Panc1 (cell line): Measurements from ENCODE around the gene NDUFB2. TPM values are rescaled to one million over a fixed set of nuclear protein-coding genes. Genes with fewer than 3 reads are reported as not detected.
A peak's percentile ranks its signal among the peaks of the same experiment; 100 is the strongest.

ENCODE experiments used
- ATAC-seq: fragments of 200-7000 bp; cut with Tn5 transposase; 2 replicates; pipeline ENCODE4 v1.9.1; 2020; ENCODE audit warnings: mild to moderate bottlenecking, moderate library complexity
- BruUV-seq: library from RNA; stranded (reverse); fragments of 400-500 nt; replicated peaks from 2 replicates; lab custom pipeline; 2021; lab: Mats Ljungman, UMichigan
- CTCF ChIA-PET: fragments of 300-600 bp; sonication (Branson Sonifier 250); formaldehyde crosslinking; loops from one replicate; lab custom pipeline; 2022; ENCODE audit warnings: antibody characterized with exemption; lab: Charles Lee
- POLR2A ChIA-PET: fragments of 300-600 bp; sonication (Branson Sonifier 250); formaldehyde crosslinking; loops from one replicate; lab custom pipeline; 2022; ENCODE audit warnings: antibody characterized with exemption; lab: Charles Lee
- DNase-seq: peaks from one replicate; pipeline ENCODE4 v3.0.0-alpha.2; 2010; ENCODE audit warnings: low read depth, low spot score
- H3K27ac ChIP-seq: 2 replicates; pipeline ENCODE4 v1.5.1; 2011; ENCODE audit warnings: mild to moderate bottlenecking, low read length, inconsistent platforms
- H3K27me3 ChIP-seq: fragments of 200-500 bp; sonication (Bioruptor generic); 2 replicates; pipeline ENCODE4 v1.6.0; 2014; ENCODE audit warnings: low read length, inconsistent platforms; ENCODE audit not compliant: control insufficient read depth, insufficient read depth
- H3K36me3 ChIP-seq: fragments of 200-500 bp; sonication (Bioruptor generic); 2 replicates; pipeline ENCODE4 v1.5.1; 2014; ENCODE audit warnings: inconsistent platforms, mild to moderate bottlenecking, low read length, moderate library complexity; ENCODE audit not compliant: control insufficient read depth, insufficient read depth
- H3K4me1 ChIP-seq: 2 replicates; pipeline ENCODE4 v1.5.1; 2011; ENCODE audit warnings: inconsistent platforms, mild to moderate bottlenecking, low read length, moderate library complexity; ENCODE audit not compliant: control insufficient read depth, insufficient read depth
- H3K4me3 ChIP-seq, 2 experiments: 2 replicates each; pipeline ENCODE4 v1.5.1; 2011 to 2012; ENCODE audit warnings: low read depth in 2 of 2, low read length in 2 of 2, mild to moderate bottlenecking in 2 of 2, inconsistent platforms in 1 of 2, moderate library complexity in 1 of 2
- H3K9me3 ChIP-seq: fragments of 200-500 bp; sonication (Bioruptor generic); 2 replicates; pipeline ENCODE4 v1.5.1; 2014; ENCODE audit warnings: low read depth, mild to moderate bottlenecking, inconsistent platforms, low read length, moderate library complexity; ENCODE audit not compliant: control insufficient read depth, insufficient read depth
- CTCF ChIP-seq: fragments of 450-650 bp; IDR thresholded peaks from 2 replicates; pipeline ENCODE4 v1.5.1; 2017; ENCODE audit warnings: mild to moderate bottlenecking
- POLR2AphosphoS5 ChIP-seq: IDR thresholded peaks from 2 replicates; pipeline ENCODE4 v1.6.1; 2012; ENCODE audit warnings: mild to moderate bottlenecking, low read depth, low read length, moderate library complexity
- REST ChIP-seq, 2 experiments: IDR thresholded peaks; 2 replicates each; pipeline ENCODE4 v1.6.1; 2011 to 2012; ENCODE audit warnings: low read depth in 2 of 2, control low read depth in 1 of 2, low read length in 1 of 2, mild to moderate bottlenecking in 1 of 2, moderate library complexity in 1 of 2; ENCODE audit not compliant: insufficient read depth in 1 of 2
- SIN3A ChIP-seq: IDR thresholded peaks from 2 replicates; pipeline ENCODE4 v1.6.1; 2012; ENCODE audit warnings: low read depth, mild to moderate bottlenecking, low read length, moderate library complexity, borderline replicate concordance; ENCODE audit not compliant: insufficient read depth
- TCF7L2 ChIP-seq: IDR thresholded peaks from 2 replicates; pipeline ENCODE4 v1.6.1; 2011; ENCODE audit warnings: mild to moderate bottlenecking, low read depth, low read length, inconsistent platforms
- in situ Hi-C: cut with HindIII; loops from 2 replicates; pipeline ENCODE4 v1.10.0; 2016; ENCODE audit warnings: low sequenced_read_pairs, low pct_unique_long_range_greater_than_20kb
- intact Hi-C: fragments of 100-400 bp; cut with micrococcal nuclease; formaldehyde crosslinking; loops from one replicate; pipeline ENCODE4 v1.10.0; 2022; ENCODE audit not compliant: unreplicated experiment
- total RNA-seq: library from RNA; stranded (reverse); gene quantifications from one replicate; pipeline ENCODE4 v1.2.1, GENCODE V29; 2021; ENCODE audit not compliant: unreplicated experiment

The NDUFB2 gene
- total RNA-seq, 1 experiment from 2014 or later, result 246 TPM

GRCh38 chr7:140673063-140673773 is 23.3 kb upstream of the NDUFB2 start:
- intact Hi-C loops (loop anchor here (10.0 kb wide), 1 partner anchor 312 kb away; no protein-coding TSS in a partner anchor), in situ Hi-C loops (no loop called here)
- no peaks in the 10 kb centered on the region for H3K9me3 ChIP-seq
- no peaks in the 10 kb centered on the region for H3K36me3 ChIP-seq
- TF ChIP-seq TCF7L2 (peak; percentile 51), CTCF (peak; percentile 14; the same call in 1 of the 2 replicates), REST (IDR thresholded peaks at IDR 0.05; ENCODE audit: insufficient read depth in 1 of 2, low read depth in 2 of 2, low read length in 1 of 2) (no peak)
- ChIA-PET CTCF (no interaction called here), POLR2A (interaction anchor here (0.6 kb wide), 1 partner anchor 145 kb away, joined by 3 read pairs; no protein-coding TSS in a partner anchor)
- BruUV-seq, result no TSS peak
- H3K27me3 ChIP-seq, result no peaks in the 10 kb centered on the region
- no peaks in the 10 kb centered on the region; the same call in 1 of the 2 replicates for H3K4me1 ChIP-seq
- peak overlapping the region; percentile 34 for H3K27ac ChIP-seq
- ATAC-seq (peak; percentile 85), DNase-seq (no peak)
- peak overlapping the region; percentile 64 to 78 for H3K4me3 ChIP-seq

GRCh38 chr7:140673774-140674155 is 22.7 kb upstream of the NDUFB2 start:
- Histone ChIP-seq H3K4me1 (no peaks in the 10 kb centered on the region; the same call in 1 of the 2 replicates), H3K36me3 (no peaks in the 10 kb centered on the region), H3K27ac (no peak overlapping the region; the same call in 1 of the 2 replicates), H3K4me3 (peak overlapping the region; percentile 64 to 78), H3K27me3 (no peaks in the 10 kb centered on the region), H3K9me3 (no peaks in the 10 kb centered on the region)
- intact Hi-C loops, result loop anchor here (10.0 kb wide), 1 partner anchor 311 kb away; no protein-coding TSS in a partner anchor
- in situ Hi-C loops, result no loop called here
- TF ChIP-seq POLR2AphosphoS5 (no peak), REST (IDR thresholded peaks at IDR 0.05; ENCODE audit: insufficient read depth in 1 of 2, low read depth in 2 of 2, low read length in 1 of 2) (no peak), CTCF (no peak; the same call in 1 of the 2 replicates), TCF7L2 (no peak), SIN3A (no peak)
- ChIA-PET CTCF (interaction anchor here (0.6 kb wide), 1 partner anchor 10 kb away, joined by 15 read pairs; no protein-coding TSS in a partner anchor), POLR2A (no interaction called here)
- ATAC-seq, result no peak
- DNase-seq, result no peak
- no TSS peak for BruUV-seq
